Stimulated activated CD4-positive, alpha-beta T cell treated with anti-CD3 and anti-CD28 coated beads, Interleukin-2, amount 100 ng/mL, for 4 hours (primary cell): ENCODE data around the gene CLDN9.

Source experiments
- DNase-seq: peaks from one replicate; pipeline ENCODE4 v3.0.0-alpha.2; 2020; ENCODE audit warnings: low read depth

Gene CLDN9

DNA sequence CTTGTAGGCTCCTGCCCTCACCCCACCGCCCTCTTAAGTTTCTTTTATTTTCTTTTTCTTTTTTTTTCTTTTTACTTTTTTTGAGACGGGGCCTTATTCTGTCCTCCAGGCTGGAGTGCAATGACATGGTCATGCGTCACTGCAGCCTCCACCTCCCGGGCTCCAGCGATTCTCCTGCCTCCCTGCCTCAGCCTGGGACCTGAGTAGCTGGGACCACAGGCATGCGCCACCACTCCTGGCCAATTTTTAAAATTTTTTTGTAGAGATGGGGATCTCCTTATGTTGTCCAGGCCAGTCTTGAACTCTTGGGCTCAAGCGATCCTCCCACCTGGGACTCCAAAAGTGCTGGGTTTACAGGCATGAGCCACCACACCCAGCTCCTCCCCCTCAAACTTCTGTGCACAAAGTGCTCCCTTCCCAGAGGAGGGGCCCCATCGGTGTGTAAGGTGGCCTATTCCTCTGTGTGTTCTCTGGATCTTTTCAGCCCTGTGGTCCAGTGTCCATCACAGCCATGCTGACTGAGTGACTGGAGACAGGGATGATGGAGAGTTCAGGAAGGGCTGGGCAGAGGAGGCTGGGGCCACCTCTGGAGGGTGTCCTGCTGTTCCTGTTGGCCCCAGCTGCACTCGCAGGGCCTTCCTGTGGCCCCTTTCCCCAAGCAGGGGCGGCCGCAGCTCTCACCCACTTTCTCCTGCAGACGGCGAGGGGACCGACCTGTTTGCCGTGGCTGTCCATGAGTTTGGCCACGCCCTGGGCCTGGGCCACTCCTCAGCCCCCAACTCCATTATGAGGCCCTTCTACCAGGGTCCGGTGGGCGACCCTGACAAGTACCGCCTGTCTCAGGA is 43.8 kb downstream of the CLDN9 start:
- no peak for DNase-seq

DNA sequence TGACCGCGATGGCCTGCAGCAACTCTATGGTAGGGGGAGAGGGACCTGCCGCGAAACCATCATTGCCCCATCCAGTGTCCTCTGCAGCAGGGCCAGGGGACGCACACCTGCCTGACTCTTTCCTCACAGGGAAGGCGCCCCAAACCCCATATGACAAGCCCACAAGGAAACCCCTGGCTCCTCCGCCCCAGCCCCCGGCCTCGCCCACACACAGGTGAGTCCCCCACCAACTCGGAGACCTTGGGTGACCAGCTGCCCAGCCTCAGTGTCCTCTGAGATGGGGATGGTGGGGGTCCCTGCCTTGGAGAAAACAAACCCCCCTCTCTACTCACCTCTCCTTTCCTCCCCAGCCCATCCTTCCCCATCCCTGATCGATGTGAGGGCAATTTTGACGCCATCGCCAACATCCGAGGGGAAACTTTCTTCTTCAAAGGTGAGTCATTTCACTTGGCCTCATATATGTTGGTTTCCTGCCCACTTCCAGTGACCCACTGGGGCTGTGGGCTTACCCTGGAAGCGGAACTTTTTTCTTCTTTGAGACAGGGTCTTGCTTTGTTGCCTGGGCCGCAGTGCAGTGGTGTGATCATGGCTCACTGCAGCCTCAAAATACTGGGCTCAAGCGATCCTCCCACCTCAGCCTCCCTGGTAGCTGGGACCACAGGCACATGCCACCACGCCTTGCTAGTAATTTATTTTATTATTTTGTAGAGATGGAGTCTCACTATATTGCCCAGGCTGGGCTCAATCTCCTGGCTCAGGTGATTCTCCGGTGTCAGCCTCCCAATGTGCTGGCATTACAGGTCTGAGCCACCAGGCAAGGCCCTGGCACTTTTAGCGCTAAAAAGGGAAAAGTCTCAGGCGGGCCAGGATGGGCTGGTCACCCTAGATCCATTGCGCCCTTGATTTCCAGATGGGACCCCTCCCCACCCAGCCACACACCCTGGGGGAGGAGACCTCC is 44.7 kb downstream of the CLDN9 start:
- DNase-seq, result no peak

DNA sequence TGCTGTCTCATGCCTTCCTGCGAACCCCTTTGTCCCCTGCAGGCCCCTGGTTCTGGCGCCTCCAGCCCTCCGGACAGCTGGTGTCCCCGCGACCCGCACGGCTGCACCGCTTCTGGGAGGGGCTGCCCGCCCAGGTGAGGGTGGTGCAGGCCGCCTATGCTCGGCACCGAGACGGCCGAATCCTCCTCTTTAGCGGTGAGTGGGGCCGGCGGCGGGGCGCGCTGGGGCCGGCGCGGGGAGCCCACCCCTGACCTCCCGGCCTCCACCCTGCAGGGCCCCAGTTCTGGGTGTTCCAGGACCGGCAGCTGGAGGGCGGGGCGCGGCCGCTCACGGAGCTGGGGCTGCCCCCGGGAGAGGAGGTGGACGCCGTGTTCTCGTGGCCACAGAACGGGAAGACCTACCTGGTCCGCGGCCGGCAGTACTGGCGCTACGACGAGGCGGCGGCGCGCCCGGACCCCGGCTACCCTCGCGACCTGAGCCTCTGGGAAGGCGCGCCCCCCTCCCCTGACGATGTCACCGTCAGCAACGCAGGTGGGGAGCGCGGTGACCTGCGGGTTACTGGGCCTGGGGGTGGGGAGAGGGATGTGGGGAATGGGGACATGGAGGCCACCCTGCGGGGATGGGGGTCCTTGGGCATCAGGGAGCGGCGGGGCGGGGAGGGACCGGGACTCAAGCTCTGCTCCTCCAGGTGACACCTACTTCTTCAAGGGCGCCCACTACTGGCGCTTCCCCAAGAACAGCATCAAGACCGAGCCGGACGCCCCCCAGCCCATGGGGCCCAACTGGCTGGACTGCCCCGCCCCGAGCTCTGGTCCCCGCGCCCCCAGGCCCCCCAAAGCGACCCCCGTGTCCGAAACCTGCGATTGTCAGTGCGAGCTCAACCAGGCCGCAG is 45.7 kb downstream of the CLDN9 start:
- DNase-seq, result no peak

DNA sequence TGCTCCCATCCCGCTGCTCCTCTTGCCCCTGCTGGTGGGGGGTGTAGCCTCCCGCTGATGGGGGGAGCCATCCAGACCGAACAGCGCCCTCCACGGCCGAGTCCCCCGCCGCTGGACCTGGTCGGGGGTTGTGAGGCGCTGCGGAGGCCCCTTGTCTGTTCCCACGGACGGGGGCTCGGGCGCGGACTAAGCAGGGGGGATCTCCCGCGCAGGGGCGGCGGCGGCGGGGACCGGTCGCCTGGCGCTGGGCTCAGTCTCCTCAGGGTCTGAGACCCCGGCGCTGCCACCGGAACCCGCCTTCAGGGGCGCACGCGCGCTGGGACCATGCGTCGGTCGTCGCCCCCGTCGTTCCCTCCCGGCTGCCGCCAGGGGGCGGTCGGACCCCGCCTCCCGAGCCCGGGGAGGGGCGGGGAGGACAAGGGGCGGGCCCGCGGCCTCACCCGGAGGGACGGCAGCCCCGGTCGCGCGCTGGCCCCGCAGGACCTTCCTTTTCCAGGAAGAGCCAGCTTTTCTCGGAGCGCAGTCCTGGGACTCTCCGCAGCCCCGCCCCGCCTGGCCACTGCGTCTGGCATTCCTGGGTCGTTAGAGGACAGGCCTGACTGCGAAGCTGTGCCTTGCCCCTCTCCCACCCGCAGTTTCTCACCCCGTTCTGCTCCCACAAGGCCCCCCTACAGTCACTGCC is 46.5 kb downstream of the CLDN9 start:
- DNase-seq, result peak; percentile 84

DNA sequence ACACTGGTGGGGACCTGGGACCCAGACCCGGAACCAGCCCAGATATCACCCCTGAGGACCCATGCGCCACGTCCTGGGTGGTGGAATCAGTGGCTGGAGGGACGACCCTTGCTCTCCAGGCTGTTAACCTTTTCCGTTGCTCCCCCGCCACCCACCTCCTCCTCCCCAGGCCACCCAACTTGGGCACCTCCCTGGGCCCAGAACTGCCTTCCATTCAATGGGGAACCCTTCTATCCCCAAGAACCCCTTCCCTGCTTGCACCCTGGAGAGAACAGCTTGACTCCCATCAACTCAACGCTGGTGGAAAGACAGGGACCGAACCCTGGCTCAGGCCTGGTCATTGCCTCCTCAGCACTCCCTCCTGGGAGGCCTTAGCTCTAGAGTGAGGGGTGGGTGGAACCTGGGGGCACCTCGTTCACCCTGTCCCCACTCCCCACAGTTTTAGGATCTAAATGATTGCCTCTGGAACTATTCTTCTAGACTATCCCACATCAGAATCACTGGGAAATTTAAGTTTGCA is 47.1 kb downstream of the CLDN9 start:
- no peak for DNase-seq

DNA sequence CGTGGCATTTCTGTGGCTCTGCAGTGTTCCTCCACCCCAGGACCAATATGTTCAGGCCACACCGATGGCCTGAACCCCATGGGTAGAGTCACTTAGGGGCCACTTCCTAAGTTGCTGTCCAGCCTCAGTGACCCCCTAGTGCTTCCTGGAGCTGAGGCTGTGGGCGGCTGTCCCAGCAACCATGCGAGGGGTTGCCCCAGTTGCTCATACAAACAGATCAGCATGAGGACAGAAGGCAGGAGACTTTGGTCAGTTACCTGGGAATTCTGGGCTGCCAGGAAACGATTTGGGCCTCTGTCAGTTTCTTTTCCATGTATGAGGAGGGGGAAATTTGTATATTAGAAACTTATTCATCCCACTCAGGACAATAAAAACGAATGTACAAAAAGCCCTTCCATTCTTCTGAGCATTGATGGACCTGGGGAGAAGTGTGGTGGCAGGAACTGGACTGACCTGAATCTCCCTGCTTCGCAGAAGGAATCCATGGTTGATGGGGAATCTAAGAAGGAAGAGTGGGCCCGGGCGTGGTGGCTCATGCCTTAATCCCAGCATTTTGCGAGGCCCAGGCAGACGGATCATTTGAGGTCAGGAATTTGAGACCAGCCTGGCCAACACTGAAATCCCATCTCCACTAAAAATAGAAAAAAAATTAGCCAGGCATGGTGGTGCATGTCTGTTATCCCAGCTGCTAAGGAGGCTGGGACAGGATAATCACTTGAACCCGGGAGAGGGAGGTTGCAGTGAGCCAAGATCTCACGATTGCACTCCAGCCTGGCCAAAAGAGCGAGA is 47.8 kb downstream of the CLDN9 start:
- no peak for DNase-seq

DNA sequence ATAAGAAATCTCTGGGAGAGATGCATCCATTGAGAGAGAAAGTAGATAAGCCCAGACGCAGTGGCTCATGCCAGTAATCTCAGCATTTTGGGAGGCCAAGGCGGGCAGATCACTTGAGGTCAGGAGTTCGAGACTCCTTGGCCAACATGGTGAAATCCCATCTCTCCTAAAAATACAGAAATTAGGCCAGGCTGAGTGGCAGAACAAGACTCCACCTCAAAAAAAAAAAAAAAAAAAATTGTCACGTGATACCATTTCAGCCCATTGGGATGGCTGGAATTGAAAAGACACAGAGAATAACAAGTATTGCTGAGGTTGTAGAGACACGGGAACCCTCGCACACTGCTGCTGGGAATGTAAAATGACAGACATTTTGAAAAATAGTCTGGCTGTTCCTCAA is 49.8 kb downstream of the CLDN9 start:
- no peak for DNase-seq

DNA sequence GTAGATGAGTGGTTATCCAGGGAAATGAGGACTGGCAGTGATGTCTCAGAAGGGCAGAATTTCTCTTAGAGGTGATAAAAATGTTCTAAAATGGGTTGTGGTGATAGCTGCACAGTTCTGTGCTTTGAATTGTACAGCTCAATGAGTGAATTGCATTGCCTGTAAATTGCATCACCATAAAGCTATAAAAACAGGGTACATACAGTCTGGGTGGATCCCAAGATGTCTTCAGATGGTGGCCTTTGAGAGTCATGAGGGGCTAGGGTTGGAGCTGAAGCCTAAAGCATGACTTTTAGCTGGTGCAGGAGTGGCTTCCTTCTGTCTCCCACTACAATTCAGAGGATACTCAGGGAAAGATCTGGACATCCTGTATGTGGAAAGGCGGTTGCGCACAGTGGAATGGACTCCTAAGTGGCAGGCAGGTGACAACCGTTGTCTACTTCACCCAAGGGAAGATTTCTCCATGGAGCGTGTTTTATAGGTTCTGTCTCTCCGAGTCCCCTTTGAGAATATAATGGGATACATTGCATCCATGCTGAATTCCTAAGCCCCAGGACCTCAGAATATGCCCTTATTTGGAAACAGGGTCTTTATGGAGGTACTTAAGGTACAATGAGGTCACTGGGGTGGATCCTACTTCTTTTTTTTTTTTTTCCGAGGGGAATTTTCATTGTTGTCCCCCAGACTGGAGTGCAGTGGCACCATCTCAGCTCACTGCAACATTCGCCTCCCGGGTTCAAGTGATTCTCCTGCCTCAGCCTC is 51.1 kb downstream of the CLDN9 start:
- no peak for DNase-seq
